Hematopoietic multipotent progenitor cell treated with erythropoietin and hydrocortisone succinate and interleukin-3 and kit ligand, for 6 days (in vitro differentiated cells): Measurements from ENCODE around the gene C2CD4B.

Experiments used
- DNase-seq: peaks from one replicate; pipeline ENCODE4 v3.0.0-alpha.2; 2015

Gene C2CD4B

DNA sequence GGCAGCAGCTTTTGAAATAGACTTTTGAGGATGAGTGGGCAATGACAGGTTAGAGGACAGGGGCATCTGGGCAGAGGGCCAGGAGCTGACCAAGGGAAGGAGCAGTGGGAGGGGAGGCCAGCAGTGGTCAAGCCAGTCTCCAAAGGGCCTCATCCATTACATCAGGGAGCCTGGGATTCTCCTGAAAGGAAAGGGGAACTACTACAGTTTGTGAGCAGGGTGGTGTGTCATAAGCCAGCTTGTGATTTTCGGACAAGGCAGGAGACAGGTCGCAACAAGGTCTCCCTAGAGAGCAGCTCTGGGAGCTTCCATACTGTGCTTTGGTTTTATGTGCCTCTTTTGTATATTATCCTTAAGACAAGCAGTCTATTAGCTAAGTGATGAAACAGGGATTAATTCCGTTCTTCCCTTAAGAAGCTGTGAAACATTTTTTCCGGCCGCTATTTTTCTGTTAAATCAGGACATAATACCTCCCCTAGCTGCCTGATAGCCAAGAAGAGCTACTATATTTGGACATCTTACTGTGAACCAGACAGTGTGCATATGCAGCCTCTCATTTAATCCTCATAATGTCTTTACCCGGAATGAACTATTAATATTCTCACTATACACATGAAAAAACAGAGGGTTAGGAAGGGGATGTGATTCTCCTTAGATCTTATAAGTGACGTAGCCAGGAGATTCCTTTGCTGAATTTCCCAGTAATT lies 46.4 kb downstream of the C2CD4B start:
- no peak for DNase-seq

DNA sequence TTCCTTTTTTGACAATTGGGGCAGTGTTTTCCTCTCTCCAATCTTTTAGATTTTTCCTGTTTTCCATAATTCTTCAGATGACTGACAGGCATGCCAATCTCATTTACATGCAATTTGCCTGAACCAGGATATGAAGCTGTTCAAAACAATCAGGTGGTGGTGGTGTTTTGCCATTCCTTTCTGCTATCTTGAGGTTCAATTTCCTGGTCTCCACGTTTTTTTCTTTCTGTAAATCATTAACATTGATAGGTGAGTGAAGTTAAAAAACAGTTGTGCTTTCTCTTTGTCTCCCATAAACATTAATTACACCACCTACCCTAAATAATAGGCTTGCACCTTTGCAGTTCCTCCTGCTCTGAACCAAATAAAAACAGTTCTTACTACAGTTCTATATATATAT lies 49.2 kb downstream of the C2CD4B start:
- no peak for DNase-seq
